Measurements from ENCODE around the gene POMGNT1.
A peak's percentile ranks its signal among the peaks of the same experiment; 100 is the strongest.
"Not testable (repeated sequence)": the region's sequence is repeated elsewhere in the genome, so short reads cannot be mapped to it uniquely, and the experiment has no call there.

POMGNT1 gene

GRCh38 chr1:46197964-46198811 lies at the start of gene POMGNT1:
POMGNT1 (minus strand) TSS chr1:46198434; CDS start chr1:46197821, 613 bp downstream.
- DNase-seq (ENCODE audit: low spot score) = peak; percentile 67

GRCh38 chr1:46247436-46248121 lies 49.3 kb upstream of the POMGNT1 start, which contains the start of gene RAD54L:
RAD54L (plus strand) TSS chr1:46247763; CDS start chr1:46248406, 643 bp downstream.
- peak; percentile 99 for DNase-seq (ENCODE audit: low spot score)

- peak; percentile 50 for DNase-seq (ENCODE audit: low spot score)
Observed at GRCh38 chr1:46246548-46247435, 48.6 kb upstream of the POMGNT1 start.

GRCh38 chr1:46246136-46246535 lies 47.9 kb upstream of the POMGNT1 start:
- DNase-seq (ENCODE audit: low spot score) = not testable (repeated sequence)

GRCh38 chr1:46244656-46245371 lies 46.6 kb upstream of the POMGNT1 start:
- peak; percentile 30 for DNase-seq (ENCODE audit: low spot score)

GRCh38 chr1:46243831-46244230 lies 45.6 kb upstream of the POMGNT1 start:
- not testable (repeated sequence) for DNase-seq (ENCODE audit: low spot score)

GRCh38 chr1:46242918-46243317 lies 44.7 kb upstream of the POMGNT1 start:
- DNase-seq (ENCODE audit: low spot score) = no peak

- DNase-seq (ENCODE audit: low spot score) = not testable (repeated sequence)
Observed at GRCh38 chr1:46241733-46242132, 43.5 kb upstream of the POMGNT1 start.

- DNase-seq (ENCODE audit: low spot score) = not testable (repeated sequence)
Observed at GRCh38 chr1:46238865-46239264, 40.6 kb upstream of the POMGNT1 start.

- no peak for DNase-seq (ENCODE audit: low spot score)
Observed at GRCh38 chr1:46236882-46237281, 38.6 kb upstream of the POMGNT1 start.

- DNase-seq (ENCODE audit: low spot score) = not testable (repeated sequence)
Observed at GRCh38 chr1:46231231-46231630, 33.0 kb upstream of the POMGNT1 start.

- no peak for DNase-seq (ENCODE audit: low spot score)
Observed at GRCh38 chr1:46224966-46225365, 26.7 kb upstream of the POMGNT1 start.

- peak; percentile 71 for DNase-seq (ENCODE audit: low spot score)
Observed at GRCh38 chr1:46223472-46223943, 25.3 kb upstream of the POMGNT1 start.

- not testable (repeated sequence) for DNase-seq (ENCODE audit: low spot score)
Observed at GRCh38 chr1:46223055-46223454, 24.8 kb upstream of the POMGNT1 start.

GRCh38 chr1:46221749-46222148 lies 23.5 kb upstream of the POMGNT1 start:
- no peak for DNase-seq (ENCODE audit: low spot score)

GRCh38 chr1:46220808-46221207 lies 22.6 kb upstream of the POMGNT1 start:
- no peak for DNase-seq (ENCODE audit: low spot score)

GRCh38 chr1:46219551-46220520 lies 21.6 kb upstream of the POMGNT1 start:
- no peak for DNase-seq (ENCODE audit: low spot score)

GRCh38 chr1:46218443-46218842 lies 20.2 kb upstream of the POMGNT1 start:
- no peak for DNase-seq (ENCODE audit: low spot score)

- no peak for DNase-seq (ENCODE audit: low spot score)
Observed at GRCh38 chr1:46215504-46215903, 17.3 kb upstream of the POMGNT1 start.

GRCh38 chr1:46211051-46211450 lies 12.8 kb upstream of the POMGNT1 start:
- no peak for DNase-seq (ENCODE audit: low spot score)
